Loucy (cell line): ENCODE data around the gene SHANK3.

Source experiments
- H2AFZ ChIP-seq: fragments of 200-600 bp; sonication (generic); 2 replicates; pipeline ENCODE4 v1.6.0; 2016; ENCODE audit warnings: antibody characterized with exemption, mild to moderate bottlenecking, low read length, moderate library complexity
- H3F3A ChIP-seq: fragments of 200-600 bp; 2 replicates; pipeline ENCODE4 v1.6.0; 2016; ENCODE audit warnings: antibody characterized with exemption, low read depth, mild to moderate bottlenecking
- H3K27me3 ChIP-seq: fragments of 200-600 bp; sonication (generic); 2 replicates; pipeline ENCODE4 v1.6.1; 2014; ENCODE audit warnings: low read length, mild to moderate bottlenecking; ENCODE audit not compliant: insufficient read depth, poor library complexity, severe bottlenecking
- H3K36me3 ChIP-seq: fragments of 200-600 bp; sonication (generic); 2 replicates; pipeline ENCODE4 v1.6.1; 2016; ENCODE audit warnings: low read length; ENCODE audit not compliant: insufficient read depth
- H3K4me1 ChIP-seq: fragments of 200-600 bp; sonication (generic); 2 replicates; pipeline ENCODE4 v1.5.1; 2014; ENCODE audit warnings: low read length, mild to moderate bottlenecking; ENCODE audit not compliant: insufficient read depth, poor library complexity, severe bottlenecking
- H3K4me2 ChIP-seq: fragments of 200-600 bp; sonication (generic); 2 replicates; pipeline ENCODE4 v1.6.0; 2014; ENCODE audit warnings: antibody characterized with exemption, low read length, low read depth, mild to moderate bottlenecking; ENCODE audit not compliant: poor library complexity, severe bottlenecking
- H3K4me3 ChIP-seq: fragments of 200-600 bp; sonication (generic); 2 replicates; pipeline ENCODE4 v1.5.1; 2014; ENCODE audit warnings: low read length, mild to moderate bottlenecking, mixed read lengths; ENCODE audit not compliant: poor library complexity, severe bottlenecking
- H3K79me2 ChIP-seq: fragments of 200-600 bp; sonication (generic); 2 replicates; pipeline ENCODE4 v1.6.1; 2014; ENCODE audit warnings: low read length; ENCODE audit not compliant: insufficient read depth
- H3K9ac ChIP-seq: fragments of 200-600 bp; sonication (generic); 2 replicates; pipeline ENCODE4 v1.6.0; 2014; ENCODE audit warnings: mild to moderate bottlenecking, low read depth, low read length, moderate library complexity; ENCODE audit not compliant: poor library complexity, severe bottlenecking
- H3K9me2 ChIP-seq: fragments of 200-600 bp; sonication (generic); replicated peaks from 2 replicates; pipeline ENCODE4 v1.6.1; 2016; ENCODE audit warnings: low read depth, low read length, mixed read lengths
- H3K9me3 ChIP-seq: fragments of 200-600 bp; sonication (generic); 2 replicates; pipeline ENCODE4 v1.6.1; 2014; ENCODE audit warnings: mild to moderate bottlenecking, antibody characterized with exemption, low read length, low read depth; ENCODE audit not compliant: insufficient read depth
- H4K20me1 ChIP-seq: fragments of 200-600 bp; sonication (generic); 2 replicates; pipeline ENCODE4 v1.6.0; 2014; ENCODE audit warnings: antibody characterized with exemption, low read length, mild to moderate bottlenecking; ENCODE audit not compliant: insufficient read depth, poor library complexity, severe bottlenecking
- CTCF ChIP-seq: fragments of 200-600 bp; sonication (generic); conservative IDR thresholded peaks from 2 replicates; pipeline ENCODE4 v1.5.1; 2014; ENCODE audit warnings: mild to moderate bottlenecking, antibody characterized with exemption, low read length
- EZH2phosphoT487 ChIP-seq: fragments of 200-600 bp; IDR thresholded peaks from 2 replicates; pipeline ENCODE4 v1.6.1; 2018; ENCODE audit warnings: antibody characterized with exemption, mild to moderate bottlenecking, moderate library complexity, borderline replicate concordance

SHANK3 gene

GRCh38 chr22:50712341-50713007 is 39.9 kb downstream of the SHANK3 start:
- H3K9ac ChIP-seq: no peak overlapping the region
- H3K9me3 ChIP-seq: no peaks in the 10 kb centered on the region
- H3K9me2 ChIP-seq: no peaks in the 10 kb centered on the region
- H3K36me3 ChIP-seq: peaks cover 16% of the 10 kb centered on the region; the same call in 1 of the 2 replicates
- no peaks in the 10 kb centered on the region for H3F3A ChIP-seq
- H3K79me2 ChIP-seq: no peaks in the 10 kb centered on the region
- H3K4me1 ChIP-seq: no peaks in the 10 kb centered on the region
- no peaks in the 10 kb centered on the region for H3K27me3 ChIP-seq
- H4K20me1 ChIP-seq: no peaks in the 10 kb centered on the region
- no peak overlapping the region for H3K4me3 ChIP-seq
- TF ChIP-seq CTCF: no peak
- TF ChIP-seq EZH2phosphoT487: no peak
- H2AFZ ChIP-seq: no peak overlapping the region
- no peak overlapping the region for H3K4me2 ChIP-seq

GRCh38 chr22:50713008-50713385 is 40.4 kb downstream of the SHANK3 start:
- Histone ChIP-seq H3K4me1 (no peaks in the 10 kb centered on the region), H3K36me3 (peaks cover 16% of the 10 kb centered on the region; the same call in 1 of the 2 replicates), H4K20me1 (no peaks in the 10 kb centered on the region), H3K9me2 (no peaks in the 10 kb centered on the region), H3K4me2 (no peak overlapping the region), H3K79me2 (no peaks in the 10 kb centered on the region), H3K4me3 (no peak overlapping the region), H3F3A (no peaks in the 10 kb centered on the region), H3K9ac (no peak overlapping the region), H2AFZ (no peak overlapping the region), H3K27me3 (no peaks in the 10 kb centered on the region), H3K9me3 (no peaks in the 10 kb centered on the region)
- TF ChIP-seq CTCF (no peak), EZH2phosphoT487 (no peak)

GRCh38 chr22:50713571-50714056 is 41.0 kb downstream of the SHANK3 start:
- Histone ChIP-seq H3K9ac (no peak overlapping the region), H3K4me1 (no peaks in the 10 kb centered on the region), H3K9me2 (no peaks in the 10 kb centered on the region), H3K27me3 (no peaks in the 10 kb centered on the region), H3K36me3 (peaks cover 16% of the 10 kb centered on the region; the same call in 1 of the 2 replicates), H3K4me3 (no peak overlapping the region), H3K4me2 (no peak overlapping the region), H2AFZ (no peak overlapping the region), H3F3A (no peaks in the 10 kb centered on the region), H4K20me1 (no peaks in the 10 kb centered on the region), H3K79me2 (no peaks in the 10 kb centered on the region), H3K9me3 (no peaks in the 10 kb centered on the region)
- TF ChIP-seq EZH2phosphoT487: no peak
- TF ChIP-seq CTCF: no peak
